Stimulated activated naive CD8-positive, alpha-beta T cell treated with anti-CD3 and anti-CD28 coated beads, Interleukin-15, amount 100 ng/mL, for 72 hours (primary cell): ENCODE measurements around the gene KRT81.
"Not testable (repeated sequence)": the region's sequence is repeated elsewhere in the genome, so short reads cannot be mapped to it uniquely, and the experiment has no call there.

ENCODE experiments used
- ATAC-seq: fragments of 150-1000 bp; cut with Tn5 transposase; 2 replicates; pipeline ENCODE4 v1.10.0; 2021; ENCODE audit warnings: mild to moderate bottlenecking, moderate library complexity
- DNase-seq, 2 donors: peaks; one replicate each; pipeline ENCODE4 v3.0.0; 2021 to 2022
- H3K27ac Mint-ChIP-seq, 2 donors: one replicate each; pipeline ENCODE4 v1.8.0; 2022; ENCODE audit warnings: mild to moderate bottlenecking in 2 of 2, mixed read lengths in 2 of 2, moderate library complexity in 2 of 2
- H3K27me3 Mint-ChIP-seq: one replicate; pipeline ENCODE4 v1.8.0; 2022; ENCODE audit warnings: mixed read lengths
- H3K4me1 Mint-ChIP-seq: one replicate; pipeline ENCODE4 v1.8.0; 2022; ENCODE audit warnings: mild to moderate bottlenecking, mixed read lengths
- H3K4me3 Mint-ChIP-seq, 2 donors: one replicate each; pipeline ENCODE4 v1.8.0; 2022; ENCODE audit warnings: mild to moderate bottlenecking in 2 of 2, mixed read lengths in 2 of 2, moderate library complexity in 1 of 2
- H3K9me3 Mint-ChIP-seq, 2 donors: one replicate each; pipeline ENCODE4 v1.8.0; 2022; ENCODE audit warnings: mixed read lengths in 2 of 2

Gene KRT81

DNA sequence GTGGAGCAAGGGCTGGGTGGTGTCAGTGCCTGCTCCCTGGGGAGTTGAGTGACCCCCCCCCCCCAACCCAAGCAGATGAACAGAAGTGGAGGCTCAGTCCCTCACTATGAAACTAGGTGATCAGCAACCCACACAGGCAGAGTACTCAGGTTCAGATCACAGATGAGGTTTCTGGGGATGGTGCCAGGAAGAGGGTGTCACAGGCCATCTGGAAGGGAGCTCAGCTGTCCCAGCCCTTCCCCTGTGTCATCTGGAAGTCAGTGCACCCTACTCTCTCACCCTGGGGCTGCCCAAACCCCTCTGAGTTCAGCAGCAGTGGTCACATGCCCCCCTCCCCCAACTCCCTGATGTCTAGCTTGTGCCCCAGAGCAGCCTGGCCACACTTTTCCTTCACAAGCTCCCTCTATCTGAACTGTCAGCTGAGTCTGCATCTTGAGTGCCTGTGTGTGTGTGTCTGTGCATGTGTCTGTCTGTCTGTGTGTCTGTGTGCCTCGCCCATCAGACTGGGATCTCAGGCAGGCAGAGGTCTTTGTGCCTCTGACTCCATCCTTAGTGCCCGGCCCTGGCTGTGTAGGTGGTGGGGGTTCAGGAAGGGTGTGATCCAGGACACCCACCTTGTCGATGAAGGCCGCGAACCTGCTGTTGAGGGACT, 725 bp downstream of the KRT81 start:
- H3K27ac Mint-ChIP-seq, ATAC-seq, DNase-seq, H3K4me3 Mint-ChIP-seq, H3K9me3 Mint-ChIP-seq: not testable (repeated sequence)
- H3K4me1 Mint-ChIP-seq: peaks cover 16% of the 10 kb centered on the region
- H3K27me3 Mint-ChIP-seq: peaks cover 24% of the 10 kb centered on the region

DNA sequence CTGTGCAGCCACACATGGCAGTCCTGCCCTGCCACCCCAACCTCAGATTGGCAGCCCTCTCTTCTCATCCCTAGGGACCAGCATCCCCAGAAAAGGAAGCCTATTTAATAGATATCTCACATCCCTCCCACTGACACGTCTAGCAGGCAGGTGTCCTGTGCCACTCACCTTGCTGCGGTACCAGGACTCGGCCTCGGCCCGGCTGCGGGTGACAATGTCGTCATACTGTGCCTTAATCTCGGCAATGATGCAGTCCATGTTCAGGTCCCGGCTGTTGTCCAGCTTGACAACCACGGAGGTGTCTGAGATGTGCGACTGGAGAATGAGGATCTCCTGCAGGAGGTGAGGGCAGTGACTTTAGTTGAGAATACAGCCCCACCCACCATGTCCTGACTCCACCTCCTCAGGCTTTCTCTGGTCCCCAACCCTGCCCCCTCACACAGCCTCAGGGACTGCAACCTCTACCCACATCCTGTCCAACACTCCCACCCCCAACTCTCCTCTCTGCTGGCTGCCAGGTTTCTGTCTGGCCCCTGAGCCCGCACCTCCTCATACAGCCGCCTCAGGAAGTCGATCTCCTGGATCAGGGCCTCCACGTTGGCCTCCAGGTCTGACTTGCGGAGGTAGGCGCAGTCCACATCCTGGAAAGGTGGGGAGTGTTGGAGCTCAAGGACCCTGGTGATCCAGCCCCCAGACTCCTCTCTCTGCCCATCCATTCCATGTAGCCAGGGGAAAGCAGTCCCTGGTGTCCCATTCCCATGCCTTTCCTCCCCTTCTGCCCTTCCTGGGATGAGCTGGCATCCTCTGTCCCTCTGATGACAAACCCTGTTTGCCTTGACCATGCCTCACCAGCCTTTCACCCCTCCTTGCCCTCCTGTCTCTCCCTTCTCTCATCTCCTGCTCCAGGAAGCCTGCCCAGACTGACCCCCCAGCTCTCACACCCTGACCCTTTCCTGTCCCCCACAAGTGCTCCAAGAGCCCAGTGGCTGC, 3.2 kb downstream of the KRT81 start:
- peak; percentile 86 for ATAC-seq
- not testable (repeated sequence) for H3K9me3 Mint-ChIP-seq, H3K4me3 Mint-ChIP-seq, DNase-seq
- peak overlapping the region; percentile 19 to 85 for H3K27ac Mint-ChIP-seq
- peaks cover 16% of the 10 kb centered on the region for H3K4me1 Mint-ChIP-seq
- H3K27me3 Mint-ChIP-seq: peaks cover 24% of the 10 kb centered on the region

- not testable (repeated sequence) for H3K9me3 Mint-ChIP-seq, H3K4me3 Mint-ChIP-seq, ATAC-seq, DNase-seq
- peaks cover 16% of the 10 kb centered on the region for H3K4me1 Mint-ChIP-seq
- H3K27ac Mint-ChIP-seq: peak overlapping the region in 1 of 2 donors; percentile 43
- H3K27me3 Mint-ChIP-seq: peaks cover 33% of the 10 kb centered on the region
Measured at GRCh38 chr12:52286857-52287785, 4.2 kb downstream of the KRT81 start.

DNA sequence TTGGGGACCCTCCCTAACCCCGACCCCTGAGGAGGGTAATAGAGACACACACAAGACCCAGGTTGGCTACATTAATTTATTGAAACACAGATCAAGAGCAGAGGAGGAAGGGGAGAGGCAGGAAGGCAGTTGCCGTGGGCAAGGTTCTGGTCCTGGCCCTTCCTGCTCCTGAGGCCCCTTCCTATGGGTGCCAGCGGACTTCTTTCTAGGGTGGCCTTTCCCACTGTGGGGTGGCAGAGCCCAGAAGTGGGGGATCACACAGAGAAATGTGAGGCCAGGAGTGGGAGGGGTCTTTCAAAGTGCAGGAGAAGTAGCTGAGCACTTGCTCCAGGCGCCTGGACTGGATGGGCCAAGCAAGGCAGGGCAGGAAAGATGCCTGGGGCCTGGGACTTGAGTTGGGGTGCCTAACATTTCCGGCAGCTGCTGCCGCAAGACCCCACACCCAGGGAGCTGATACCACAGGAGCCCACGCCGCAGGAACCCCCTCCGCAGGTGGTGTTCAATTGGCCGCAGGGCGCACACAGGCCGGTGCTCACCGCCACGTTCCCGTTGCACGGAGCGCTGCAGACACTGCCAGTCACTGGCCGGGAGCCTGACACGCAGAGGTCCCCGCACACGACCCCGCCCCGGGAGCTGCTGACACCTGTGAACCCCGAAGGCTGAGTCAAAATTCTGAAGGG, 5.3 kb downstream of the KRT81 start:
- Mint-ChIP-seq H3K27ac (no peak overlapping the region), H3K4me3 (no peak overlapping the region), H3K27me3 (peaks cover 26% of the 10 kb centered on the region), H3K4me1 (peaks cover 16% of the 10 kb centered on the region), H3K9me3 (no peaks in the 10 kb centered on the region)
- DNase-seq: no peak
- ATAC-seq: no peak

DNA sequence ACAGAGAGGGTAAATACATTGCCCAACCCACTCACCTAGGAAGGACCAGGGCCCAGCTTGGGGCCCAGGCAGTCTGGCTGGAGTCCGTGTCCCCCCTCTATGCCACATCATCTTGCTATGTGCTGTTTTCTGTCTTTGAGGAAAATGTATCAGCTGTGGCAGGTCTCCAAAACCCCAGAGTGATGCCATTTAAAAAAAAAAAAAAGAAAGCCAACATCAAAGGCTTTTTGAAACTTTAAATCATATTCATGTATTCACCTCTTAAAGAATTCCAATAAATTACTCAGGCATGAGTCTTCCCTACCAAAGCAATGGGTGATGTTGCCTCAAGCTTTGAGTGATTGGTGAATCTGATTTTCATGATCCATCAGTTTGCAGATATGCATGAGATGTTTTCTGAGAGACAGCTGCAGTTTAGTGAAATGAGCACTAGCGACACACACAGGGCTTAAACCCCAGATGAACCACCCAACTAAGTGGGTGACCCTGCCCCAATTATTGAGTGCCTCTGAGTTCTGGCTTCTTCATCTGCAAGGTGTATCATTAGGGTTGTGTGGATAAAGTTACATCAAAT, 6.1 kb downstream of the KRT81 start:
- Mint-ChIP-seq H3K4me3 (no peak overlapping the region), H3K27me3 (peaks cover 26% of the 10 kb centered on the region), H3K9me3 (no peaks in the 10 kb centered on the region), H3K4me1 (peaks cover 17% of the 10 kb centered on the region), H3K27ac (no peak overlapping the region)
- DNase-seq: no peak
- no peak for ATAC-seq

GRCh38 chr12:52284562-52285171, 6.7 kb downstream of the KRT81 start:
- H3K4me1 Mint-ChIP-seq: peaks cover 23% of the 10 kb centered on the region
- H3K27ac Mint-ChIP-seq: peak overlapping the region in 1 of 2 donors; percentile 7
- peaks cover 32% of the 10 kb centered on the region for H3K27me3 Mint-ChIP-seq
- DNase-seq (no peak), ATAC-seq (no peak)
- H3K4me3 Mint-ChIP-seq: no peak overlapping the region
- no peaks in the 10 kb centered on the region for H3K9me3 Mint-ChIP-seq

- no peak for DNase-seq
- Mint-ChIP-seq H3K9me3 (no peaks in the 10 kb centered on the region), H3K4me1 (peaks cover 21% of the 10 kb centered on the region)
Measured at GRCh38 chr12:52280796-52281560, 10.4 kb downstream of the KRT81 start.

GRCh38 chr12:52280319-52280795, 11.0 kb downstream of the KRT81 start:
- H3K27me3 Mint-ChIP-seq: peaks cover 51% of the 10 kb centered on the region
- no peak for DNase-seq
- peak overlapping the region; percentile 66 to 88 for H3K27ac Mint-ChIP-seq
- ATAC-seq: no peak
- H3K4me3 Mint-ChIP-seq: no peak overlapping the region
- H3K9me3 Mint-ChIP-seq: no peaks in the 10 kb centered on the region
- peaks cover 21% of the 10 kb centered on the region for H3K4me1 Mint-ChIP-seq

More at GRCh38 chr12:52280796-52281560, 10.4 kb downstream of the KRT81 start:
- ATAC-seq: no peak
- Mint-ChIP-seq H3K27me3 (peaks cover 46% of the 10 kb centered on the region), H3K4me3 (no peak overlapping the region), H3K27ac (no peak overlapping the region)

DNA sequence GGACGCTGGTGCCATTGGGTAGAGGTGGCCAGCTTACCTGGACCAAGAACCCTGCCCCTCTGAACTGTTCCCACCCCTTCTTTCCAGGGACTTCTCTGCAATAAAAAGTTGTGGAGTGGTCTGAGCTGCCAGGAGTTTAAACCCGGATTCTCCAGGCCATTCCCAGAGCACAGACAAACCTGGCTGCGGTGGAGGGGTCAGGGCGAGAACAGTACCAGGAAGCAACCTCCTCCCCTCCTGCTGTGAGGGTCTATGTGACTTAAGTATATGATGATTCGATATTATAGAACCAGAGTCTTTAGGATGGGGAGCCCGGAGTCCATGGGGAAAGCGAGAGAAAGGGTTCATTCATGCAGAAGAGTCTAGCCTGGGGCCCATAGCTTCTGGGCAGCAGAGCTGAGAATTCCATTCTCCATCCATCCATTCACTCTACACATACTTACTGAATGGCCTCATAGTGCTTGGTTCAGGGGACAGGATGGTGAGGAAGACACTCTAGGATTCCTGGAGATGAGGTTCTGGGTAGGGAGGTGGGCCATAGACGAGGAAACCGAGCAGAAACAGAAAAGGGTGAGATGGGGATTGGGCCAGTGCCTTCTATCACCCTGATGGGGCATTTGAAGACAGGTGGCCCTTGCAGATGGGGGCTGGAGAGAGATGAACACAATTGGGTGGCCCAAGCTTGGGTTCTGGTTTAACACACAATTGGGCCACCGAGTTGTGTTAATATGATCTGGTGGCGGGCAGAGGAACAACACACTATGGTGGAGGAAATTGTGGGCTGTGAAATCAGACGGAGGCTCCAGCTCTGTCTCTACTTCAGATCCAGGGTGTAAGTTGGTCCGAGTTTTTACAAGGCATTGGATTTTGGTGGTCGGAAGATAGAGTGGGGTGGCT, 11.7 kb downstream of the KRT81 start:
- no peaks in the 10 kb centered on the region for H3K9me3 Mint-ChIP-seq
- DNase-seq (no peak), ATAC-seq (no peak)
- peaks cover 58% of the 10 kb centered on the region for H3K27me3 Mint-ChIP-seq
- H3K4me3 Mint-ChIP-seq: no peak overlapping the region
- H3K4me1 Mint-ChIP-seq: peaks cover 21% of the 10 kb centered on the region
- H3K27ac Mint-ChIP-seq: peak overlapping the region; percentile 66 to 88

DNA sequence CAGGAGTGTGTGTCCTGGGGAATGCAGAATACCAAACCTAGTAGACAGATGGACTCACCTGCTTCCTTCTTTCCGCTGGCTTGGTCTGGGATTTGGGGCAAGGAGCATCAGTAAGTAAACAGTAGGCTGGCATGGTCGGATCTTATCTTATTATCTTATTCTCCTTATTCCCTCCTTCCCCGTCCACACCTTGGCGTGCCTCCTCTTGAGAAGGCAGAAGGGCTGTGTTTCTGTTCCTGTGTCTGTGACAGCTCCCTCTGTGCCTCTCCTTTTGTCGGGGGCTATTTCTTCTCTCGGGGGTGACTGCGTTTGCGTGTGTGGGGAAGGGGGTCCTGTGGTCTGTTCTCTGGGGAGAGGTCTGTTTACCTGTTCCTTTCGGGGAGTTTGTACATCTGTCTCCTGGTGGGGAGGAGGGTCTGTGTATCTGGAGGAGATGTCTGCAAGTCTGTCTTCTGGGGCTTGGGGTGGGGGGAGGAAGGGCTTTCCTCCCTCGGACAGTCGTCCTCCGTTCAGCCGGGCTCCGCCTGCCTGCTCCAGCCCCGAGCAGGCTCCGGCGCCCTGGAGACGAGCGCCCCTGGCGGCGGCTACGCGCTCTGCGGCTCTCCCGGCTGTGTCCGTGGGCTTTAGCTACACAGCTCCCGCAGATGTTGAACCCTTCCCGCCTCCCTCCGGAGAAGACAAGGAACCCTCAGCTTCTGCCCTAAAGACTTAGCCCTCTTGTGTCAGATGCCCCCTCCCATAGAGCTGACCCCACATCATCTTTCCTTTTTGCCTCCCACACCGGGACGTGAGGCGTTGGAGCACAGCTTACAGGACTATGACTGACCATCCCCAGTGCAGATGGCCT, 12.5 kb downstream of the KRT81 start:
- peak; percentile 76 to 79 for DNase-seq

DNA sequence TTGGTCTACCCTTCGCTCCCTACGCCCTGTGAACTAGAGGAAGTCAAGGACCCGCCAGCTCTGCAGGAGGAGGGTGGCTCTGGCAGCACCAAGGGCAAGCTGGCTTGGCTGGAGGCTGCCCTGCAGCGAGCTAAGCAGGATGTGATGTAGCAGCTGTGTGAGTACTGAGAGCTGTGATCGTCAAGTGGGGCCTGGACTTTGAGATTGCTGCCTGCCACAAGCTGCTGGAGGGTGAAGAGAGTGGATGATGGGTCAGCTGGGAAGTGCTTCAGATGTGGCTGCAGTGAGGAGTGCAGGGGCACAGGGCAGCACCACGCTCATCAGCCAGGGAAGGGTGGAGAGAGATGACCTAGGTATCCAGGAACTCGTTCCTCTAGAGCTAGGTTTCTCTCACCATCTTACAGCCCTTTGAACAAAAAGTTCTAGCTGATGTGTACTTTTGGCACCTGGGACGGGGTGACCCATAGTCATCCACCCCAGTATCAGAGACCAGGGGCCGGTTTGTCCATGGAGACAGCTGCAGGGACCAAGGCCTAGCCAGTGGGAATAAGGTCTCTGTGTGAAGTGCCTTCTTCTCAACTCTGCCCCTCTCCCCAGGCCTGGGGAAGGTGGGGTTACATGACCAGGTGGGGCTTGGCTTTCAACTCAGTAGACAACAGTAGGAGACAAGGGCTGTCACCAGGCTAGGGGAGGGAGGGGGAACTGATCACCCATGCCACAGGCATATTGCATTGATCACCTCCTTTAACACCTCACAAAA, 13.7 kb downstream of the KRT81 start:
- Mint-ChIP-seq H3K9me3 (no peaks in the 10 kb centered on the region), H3K4me3 (no peak overlapping the region), H3K4me1 (peaks cover 21% of the 10 kb centered on the region), H3K27me3 (peaks cover 69% of the 10 kb centered on the region), H3K27ac (peak overlapping the region in 1 of 2 donors; percentile 6)
- ATAC-seq (no peak), DNase-seq (no peak)

More for the DNA sequence above, 12.5 kb downstream of the KRT81 start:
- peak; percentile 93 for ATAC-seq
- H3K4me3 Mint-ChIP-seq: no peak overlapping the region
- H3K27ac Mint-ChIP-seq: peak overlapping the region in 1 of 2 donors; percentile 45
- peaks cover 66% of the 10 kb centered on the region for H3K27me3 Mint-ChIP-seq
- no peaks in the 10 kb centered on the region for H3K9me3 Mint-ChIP-seq
- H3K4me1 Mint-ChIP-seq: peaks cover 21% of the 10 kb centered on the region
